Measurements from ENCODE around the gene MYO18B.

Gene MYO18B

GRCh38 chr22:25940479-25940878 is 198.5 kb downstream of the MYO18B start:
- no peak overlapping the region for H3K4me3 ChIP-seq (replicated peaks in 1 of 2; ENCODE audit: low read depth in 2 of 2, low read length in 2 of 2)
- DNase-seq (ENCODE audit: low read depth in 2 of 2) = no peak
- no peak for TF ChIP-seq CTCF (IDR thresholded peaks at IDR 0.05; ENCODE audit: low read depth, low read length)

- no peak for TF ChIP-seq CTCF (IDR thresholded peaks at IDR 0.05; ENCODE audit: low read depth, low read length)
- no peak overlapping the region for H3K4me3 ChIP-seq (replicated peaks in 1 of 2; ENCODE audit: low read depth in 2 of 2, low read length in 2 of 2)
- DNase-seq (ENCODE audit: low read depth in 2 of 2) = no peak
Measured at GRCh38 chr22:25941365-25941960, 199.5 kb downstream of the MYO18B start.

DNA sequence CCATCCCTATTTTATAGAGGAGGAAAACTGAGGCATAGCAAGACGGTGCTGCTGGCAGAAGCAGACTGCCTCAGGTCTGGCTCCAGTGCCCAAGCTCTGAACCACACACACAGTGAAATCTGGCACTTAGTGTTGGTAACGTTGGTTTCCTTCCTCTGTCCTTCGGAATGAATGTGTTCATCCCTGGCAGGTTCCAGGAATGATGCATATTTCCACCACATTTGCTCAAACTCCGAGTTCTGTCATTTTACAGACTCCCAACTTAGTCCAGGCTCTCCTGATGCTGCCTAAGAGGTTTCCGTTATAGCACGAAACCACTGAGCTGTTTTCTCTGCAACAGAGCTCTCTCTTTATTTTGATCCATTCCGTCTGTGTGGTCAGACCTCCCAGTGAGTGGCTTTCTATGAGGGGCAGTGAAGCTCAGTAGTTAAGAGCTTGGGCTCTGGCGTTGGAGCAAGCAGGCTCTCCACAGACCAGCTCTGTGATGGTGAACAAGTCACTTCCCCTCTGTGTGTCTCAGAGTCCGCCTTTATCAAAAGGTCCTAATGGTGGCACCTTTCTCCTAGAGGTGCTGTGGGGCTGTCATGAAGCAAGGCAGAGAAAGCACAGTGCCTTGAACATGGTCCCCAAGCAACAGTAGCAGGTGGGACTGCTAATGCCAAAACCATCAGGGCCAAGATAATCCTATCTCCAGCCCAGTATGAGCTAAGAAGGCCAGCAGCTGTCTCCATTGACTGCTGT is 200.3 kb downstream of the MYO18B start:
- DNase-seq (ENCODE audit: low read depth in 2 of 2) = no peak
- TF ChIP-seq CTCF (IDR thresholded peaks at IDR 0.05; ENCODE audit: low read depth, low read length) = no peak
- no peak overlapping the region for H3K4me3 ChIP-seq (replicated peaks in 1 of 2; ENCODE audit: low read depth in 2 of 2, low read length in 2 of 2)

- peak in 1 of 2 donors; percentile 5 for DNase-seq (ENCODE audit: low read depth in 2 of 2)
- no peak for TF ChIP-seq CTCF (IDR thresholded peaks at IDR 0.05; ENCODE audit: low read depth, low read length)
- no peak overlapping the region for H3K4me3 ChIP-seq (replicated peaks in 1 of 2; ENCODE audit: low read depth in 2 of 2, low read length in 2 of 2)
Measured at GRCh38 chr22:25942856-25943411, 200.9 kb downstream of the MYO18B start.

DNA sequence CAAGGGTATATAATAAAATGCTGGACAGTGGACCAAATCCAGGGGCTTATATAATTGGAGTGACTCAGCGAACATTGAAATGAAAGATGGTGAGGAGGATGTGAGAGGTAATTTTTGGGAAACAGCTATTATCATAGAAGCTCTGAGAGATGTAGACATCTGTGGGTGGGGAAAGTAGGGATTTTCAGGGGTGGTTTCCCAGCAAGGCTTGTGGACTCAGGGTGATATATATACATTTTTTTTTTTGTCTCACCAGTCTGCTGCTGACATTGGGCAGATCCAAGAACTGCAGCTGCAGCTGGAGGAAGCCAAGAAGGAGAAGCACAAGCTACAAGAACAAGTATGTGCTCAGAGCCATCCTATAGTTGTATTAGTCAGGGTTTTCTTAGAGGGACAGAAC is 208.1 kb downstream of the MYO18B start:
- no peak overlapping the region for H3K4me3 ChIP-seq (replicated peaks in 1 of 2; ENCODE audit: low read depth in 2 of 2, low read length in 2 of 2)
- no peak for DNase-seq (ENCODE audit: low read depth in 2 of 2)
- TF ChIP-seq CTCF (IDR thresholded peaks at IDR 0.05; ENCODE audit: low read depth, low read length) = no peak

- H3K4me3 ChIP-seq (replicated peaks in 1 of 2; ENCODE audit: low read depth in 2 of 2, low read length in 2 of 2) = no peak overlapping the region
- no peak for TF ChIP-seq CTCF (IDR thresholded peaks at IDR 0.05; ENCODE audit: low read depth, low read length)
- DNase-seq (ENCODE audit: low read depth in 2 of 2) = no peak
Measured at GRCh38 chr22:25953276-25953675, 211.3 kb downstream of the MYO18B start.

Measured in cardiac fibroblast (primary cell).